Upper lobe of left lung (tissue), 6 donors: ENCODE measurements around the gene RAB30. TPM values are rescaled to one million over a fixed set of nuclear protein-coding genes. Genes with fewer than 3 reads are reported as not detected.

Source experiments
- ATAC-seq, 2 donors: fragments of 200-7000 bp; cut with Tn5 transposase; one replicate each; pipeline ENCODE4 v1.9.1; 2022; ENCODE audit warnings: mild to moderate bottlenecking in 2 of 2, moderate library complexity in 2 of 2; ENCODE audit not compliant: low FRiP score in 2 of 2
- DNase-seq, 2 donors: peaks; one replicate each; pipeline ENCODE4 v3.0.0-alpha.2; 2019 to 2020
- H3K27ac ChIP-seq, 4 donors: fragments of 200-600 bp; sonication (generic); one replicate each; pipeline ENCODE4 v1.5.1; 2016 to 2019
- H3K27me3 ChIP-seq, 4 donors: fragments of 200-600 bp; sonication (generic); one replicate each; pipeline ENCODE4 v1.5.1; 2017 to 2019
- H3K36me3 ChIP-seq, 4 donors: fragments of 200-600 bp; sonication (generic); one replicate each; pipeline ENCODE4 v1.5.1; 2016 to 2019
- H3K4me1 ChIP-seq, 4 donors: fragments of 200-600 bp; sonication (generic); one replicate each; pipeline ENCODE4 v1.5.1; 2018 to 2019
- H3K4me3 ChIP-seq, 4 donors: fragments of 200-600 bp; sonication (generic); one replicate each; pipeline ENCODE4 v1.5.1; 2017 to 2019; ENCODE audit warnings: mild to moderate bottlenecking in 2 of 4, moderate library complexity in 1 of 4
- H3K9me3 ChIP-seq, 4 donors: fragments of 200-600 bp; sonication (generic); one replicate each; pipeline ENCODE4 v1.5.1; 2018 to 2019
- CTCF ChIP-seq, 6 experiments: fragments of 450-650 bp in 4 of 6; fragments of 200-600 bp in 2 of 6; sonication (generic) in 2 of 6; IDR thresholded peaks; one replicate each; pipeline ENCODE4 v1.5.1; 2016 to 2019; ENCODE audit warnings: antibody characterized with exemption in 6 of 6
- EP300 ChIP-seq, 4 donors: sonication (generic); formaldehyde crosslinking; IDR thresholded peaks; one replicate each; pipeline ENCODE4 v1.5.1; 2017; ENCODE audit warnings: antibody characterized with exemption in 4 of 4, control low read depth in 2 of 4
- POLR2A ChIP-seq, 4 donors: fragments of 450-650 bp; IDR thresholded peaks; one replicate each; pipeline ENCODE4 v1.5.1; 2016 to 2017; ENCODE audit warnings: antibody characterized with exemption in 4 of 4, mild to moderate bottlenecking in 2 of 4
- POLR2AphosphoS5 ChIP-seq, 2 donors: sonication (generic); formaldehyde crosslinking; IDR thresholded peaks; one replicate each; pipeline ENCODE4 v1.5.1; 2017; ENCODE audit warnings: antibody characterized with exemption in 2 of 2
- WGBS, 2 donors: methylation state at CpG; one replicate each; pipeline ENCODE4 v1.1.5; 2017 to 2018; 5-methylcytosine and 5-hydroxymethylcytosine counted together
- total RNA-seq, 6 donors: library from RNA; depleted of rRNA in 4 of 6; stranded (reverse); fragments of >200 nt in 4 of 6; gene quantifications; one replicate each; pipeline versions ENCODE4 v1.1.0 to v1.2.1, GENCODE V29; 2016 to 2021
- donor health status: DM: no; HTN: no; CAD: no; lungs with moderate emphysema.
- donor health status: DM: no; HTN: yes; CAD: no; lungs with severe emphysema.

RAB30 gene
- total RNA-seq, 6 donors from 2014 or later: 2.7 to 19.3 (median 9.6) TPM

DNA sequence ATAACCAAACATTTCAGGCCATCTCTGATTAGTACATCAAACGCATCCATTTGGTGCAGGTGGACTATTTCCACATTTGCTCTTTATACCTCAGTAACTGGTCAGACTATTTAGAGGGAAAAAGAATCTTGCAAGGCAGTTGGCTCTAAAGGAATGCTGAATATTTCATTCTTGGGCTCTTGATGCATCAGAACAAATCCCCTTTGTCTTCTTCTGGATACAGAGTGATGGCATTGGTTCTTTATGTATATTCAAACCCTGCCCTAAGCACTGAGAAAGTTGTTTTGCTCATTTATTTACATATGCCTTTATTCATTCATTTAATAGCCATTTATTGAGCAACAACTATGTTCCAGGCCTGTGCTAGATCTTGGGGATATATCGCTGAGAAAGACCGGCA is 31.1 kb upstream of the RAB30 start:
- ATAC-seq: no peak
- no peak for TF ChIP-seq CTCF (IDR thresholded peaks at IDR 0.05)
- TF ChIP-seq EP300 (IDR thresholded peaks at IDR 0.05): no peak
- TF ChIP-seq POLR2AphosphoS5 (IDR thresholded peaks at IDR 0.05): no peak
- TF ChIP-seq POLR2A (IDR thresholded peaks at IDR 0.05): no peak
- WGBS, 2 donors: 88 to 91% methylated on average over 3 of the region's 3 CpGs
- Histone ChIP-seq H3K27me3 (no peaks in the 10 kb centered on the region), H3K36me3 (no peaks in the 10 kb centered on the region), H3K9me3 (no peaks in the 10 kb centered on the region), H3K4me1 (no peaks in the 10 kb centered on the region), H3K27ac (no peak overlapping the region), H3K4me3 (no peak overlapping the region)
- DNase-seq: no peak

GRCh38 chr11:83097429-83098075 is 25.9 kb upstream of the RAB30 start:
- whole genome bisulfite sequencing, 2 donors: 51 to 52% methylated on average over 3 of the region's 3 CpGs
- Histone ChIP-seq H3K4me1 (no peaks in the 10 kb centered on the region), H3K36me3 (no peaks in the 10 kb centered on the region), H3K27ac (no peak overlapping the region), H3K4me3 (no peak overlapping the region), H3K9me3 (no peaks in the 10 kb centered on the region), H3K27me3 (no peaks in the 10 kb centered on the region)
- TF ChIP-seq POLR2AphosphoS5 (IDR thresholded peaks at IDR 0.05): no peak
- TF ChIP-seq CTCF (IDR thresholded peaks at IDR 0.05): no peak
- TF ChIP-seq EP300 (IDR thresholded peaks at IDR 0.05): no peak
- TF ChIP-seq POLR2A (IDR thresholded peaks at IDR 0.05): no peak
- DNase-seq: no peak
- ATAC-seq: no peak

GRCh38 chr11:83093634-83094033 is 21.9 kb upstream of the RAB30 start:
- DNase-seq (no peak), ATAC-seq (no peak)
- 67 to 87% methylated on average over 2 of the region's 2 CpGs for WGBS, 2 donors
- TF ChIP-seq EP300 (IDR thresholded peaks at IDR 0.05): no peak
- TF ChIP-seq POLR2A (IDR thresholded peaks at IDR 0.05): no peak
- Histone ChIP-seq H3K36me3 (no peaks in the 10 kb centered on the region), H3K27me3 (no peaks in the 10 kb centered on the region), H3K4me3 (no peak overlapping the region), H3K4me1 (no peaks in the 10 kb centered on the region), H3K9me3 (no peaks in the 10 kb centered on the region), H3K27ac (no peak overlapping the region)

DNA sequence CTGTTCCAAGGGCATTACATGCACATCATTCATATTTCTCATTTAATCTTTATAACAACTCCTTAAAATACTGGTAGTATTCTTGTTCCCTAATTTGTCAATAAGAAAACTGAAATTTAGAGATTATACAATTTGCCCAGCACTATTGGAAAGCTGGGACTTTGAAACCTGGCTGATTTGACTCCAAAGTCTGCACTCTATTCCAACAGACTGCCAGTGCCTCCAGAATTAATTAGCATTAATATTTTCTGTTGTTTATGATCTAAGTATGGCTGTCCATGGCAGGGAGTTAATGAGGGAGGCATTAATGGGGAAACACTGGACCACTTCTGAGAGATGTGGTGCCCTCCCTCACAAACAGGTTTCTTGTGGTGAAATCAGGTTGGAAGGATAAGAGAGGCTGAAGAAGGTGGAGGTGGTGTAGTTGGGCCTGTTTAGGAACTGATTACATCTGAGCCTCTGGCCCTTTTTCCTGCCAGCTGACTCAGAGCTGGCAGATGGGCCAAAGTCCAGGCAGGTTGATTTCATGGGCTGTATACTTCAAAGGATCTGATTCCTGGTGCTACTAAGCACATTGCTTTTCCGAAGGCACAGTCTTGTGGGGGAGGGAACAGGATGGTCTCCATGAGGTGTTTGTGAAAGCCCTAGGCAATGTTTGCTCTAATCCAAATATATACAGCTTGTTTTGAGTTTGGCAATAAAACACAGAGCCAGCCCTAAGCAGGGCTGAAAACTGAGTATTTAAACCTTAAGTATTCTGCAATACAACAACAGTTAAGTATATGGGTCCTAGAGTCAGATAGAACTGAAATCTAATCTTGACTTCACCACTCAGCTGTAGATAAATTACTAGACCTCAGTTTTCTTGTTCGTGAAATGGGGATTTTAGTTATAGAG is 21.0 kb upstream of the RAB30 start:
- no peak overlapping the region for H3K27ac ChIP-seq
- no peak overlapping the region for H3K4me3 ChIP-seq
- TF ChIP-seq EP300 (IDR thresholded peaks at IDR 0.05): no peak
- no peak for TF ChIP-seq CTCF (IDR thresholded peaks at IDR 0.05)
- no peak for TF ChIP-seq POLR2A (IDR thresholded peaks at IDR 0.05)
- H3K36me3 ChIP-seq: no peaks in the 10 kb centered on the region
- no peaks in the 10 kb centered on the region for H3K4me1 ChIP-seq
- H3K27me3 ChIP-seq: no peaks in the 10 kb centered on the region
- 71 to 82% methylated on average over 2 of the region's 2 CpGs for WGBS, 2 donors
- ATAC-seq (no peak), DNase-seq (no peak)
- no peaks in the 10 kb centered on the region for H3K9me3 ChIP-seq

- ATAC-seq (no peak), DNase-seq (no peak)
- Histone ChIP-seq H3K9me3 (no peaks in the 10 kb centered on the region), H3K27me3 (no peaks in the 10 kb centered on the region), H3K4me1 (no peaks in the 10 kb centered on the region), H3K36me3 (no peaks in the 10 kb centered on the region), H3K27ac (no peak overlapping the region), H3K4me3 (no peak overlapping the region)
- WGBS, 2 donors: 95 to 97% methylated on average over 2 of the region's 2 CpGs
- no peak for TF ChIP-seq POLR2A (IDR thresholded peaks at IDR 0.05)
- no peak for TF ChIP-seq POLR2AphosphoS5 (IDR thresholded peaks at IDR 0.05)
- no peak for TF ChIP-seq CTCF (IDR thresholded peaks at IDR 0.05)
- TF ChIP-seq EP300 (IDR thresholded peaks at IDR 0.05): no peak
Measured at GRCh38 chr11:83088965-83089364, 17.3 kb upstream of the RAB30 start.
